Activated gamma-delta T cell treated with Interleukin-2 at 50 U/mL for 16 hours (primary cell): ENCODE data around the gene PAX8.

Experiments
- DNase-seq: peaks from one replicate; pipeline ENCODE4 v3.0.0-alpha.2; 2020

PAX8 gene

GRCh38 chr2:113179446-113180045 lies 99.2 kb downstream of the PAX8 start:
- DNase-seq, result no peak

- DNase-seq, result peak; percentile 49
Observed at GRCh38 chr2:113178891-113179290, 99.8 kb downstream of the PAX8 start.

GRCh38 chr2:113178069-113178746 lies 100.5 kb downstream of the PAX8 start:
- DNase-seq, result no peak

GRCh38 chr2:113176696-113177355 lies 101.9 kb downstream of the PAX8 start:
- DNase-seq, result no peak

GRCh38 chr2:113175736-113176695 lies 102.7 kb downstream of the PAX8 start:
- DNase-seq, result peak; percentile 54

- DNase-seq, result peak; percentile 80
Observed at GRCh38 chr2:113175042-113175628, 103.6 kb downstream of the PAX8 start.

GRCh38 chr2:113174376-113174750 lies 104.4 kb downstream of the PAX8 start:
- DNase-seq, result no peak

GRCh38 chr2:113173542-113174375 lies 105.0 kb downstream of the PAX8 start, which contains the start of gene PSD4:
PSD4 (plus strand) TSS chr2:113173971; CDS start chr2:113182457, 8,486 bp downstream.
- peak; percentile 90 for DNase-seq

- DNase-seq, result no peak
Observed at GRCh38 chr2:113172721-113173541, 105.8 kb downstream of the PAX8 start.

GRCh38 chr2:113171334-113172075 lies 107.2 kb downstream of the PAX8 start:
- DNase-seq, result no peak

- DNase-seq, result no peak
Observed at GRCh38 chr2:113169586-113169985, 109.1 kb downstream of the PAX8 start.

GRCh38 chr2:113169002-113169530 lies 109.7 kb downstream of the PAX8 start:
- peak; percentile 41 for DNase-seq

- DNase-seq, result no peak
Observed at GRCh38 chr2:113167962-113168340, 110.8 kb downstream of the PAX8 start.

- no peak for DNase-seq
Observed at GRCh38 chr2:113167115-113167932, 111.4 kb downstream of the PAX8 start.

- no peak for DNase-seq
Observed at GRCh38 chr2:113166187-113166645, 112.5 kb downstream of the PAX8 start.
